ENCODE results near the gene TRIM43.
"Not testable (repeated sequence)": the region's sequence is repeated elsewhere in the genome, so short reads cannot be mapped to it uniquely, and the experiment has no call there.

TRIM43 gene

DNA sequence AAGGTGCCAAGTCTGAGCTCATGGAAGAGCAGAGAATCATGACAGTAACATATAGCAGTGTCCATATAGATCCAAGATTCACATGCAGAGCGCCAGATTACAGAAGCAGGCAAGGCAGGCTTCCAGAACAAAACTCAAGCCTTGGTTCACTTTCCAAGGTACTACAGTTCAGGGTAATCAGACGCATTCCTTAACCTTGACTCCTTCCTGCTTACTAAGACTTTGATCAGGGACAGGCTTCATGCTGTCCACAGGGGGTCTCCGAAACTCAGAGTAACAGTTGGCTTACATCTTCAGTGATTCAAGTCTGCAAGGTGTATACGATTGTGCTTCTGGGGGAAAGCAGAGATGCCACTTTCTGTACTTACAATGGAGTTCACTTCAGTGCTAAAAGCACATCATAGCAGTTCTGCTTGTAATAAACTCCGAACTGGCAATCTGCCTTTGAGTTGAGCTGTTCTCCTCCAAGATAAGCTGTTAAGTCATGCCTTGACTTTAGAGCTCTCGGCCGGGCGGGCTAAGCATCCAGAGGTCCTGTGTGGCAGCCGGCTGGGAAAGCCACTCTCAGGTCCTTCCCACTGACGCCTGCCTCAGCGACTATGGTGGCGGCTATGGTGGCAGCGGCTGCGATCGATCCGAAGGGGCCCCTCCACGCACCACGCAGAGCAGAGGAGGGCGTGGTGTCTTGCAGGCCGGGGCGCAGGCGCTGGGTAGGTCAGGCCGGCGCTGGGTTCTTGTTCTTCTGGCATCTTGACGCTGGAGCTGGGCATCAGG lies 48.9 kb downstream of the TRIM43 start:
- not testable (repeated sequence) for FAIRE-seq; DNase-seq (ENCODE audit: insufficient read length, low spot score)

GRCh38 chr2:95641289-95641575 lies 49.4 kb downstream of the TRIM43 start:
- not testable (repeated sequence) for DNase-seq (ENCODE audit: insufficient read length, low spot score); FAIRE-seq

GRCh38 chr2:95641787-95642186 lies 50.0 kb downstream of the TRIM43 start:
- not testable (repeated sequence) for DNase-seq (ENCODE audit: insufficient read length, low spot score); FAIRE-seq

- FAIRE-seq; DNase-seq (ENCODE audit: insufficient read length, low spot score): not testable (repeated sequence)
Observed at GRCh38 chr2:95642360-95642759, 50.6 kb downstream of the TRIM43 start.

DNA sequence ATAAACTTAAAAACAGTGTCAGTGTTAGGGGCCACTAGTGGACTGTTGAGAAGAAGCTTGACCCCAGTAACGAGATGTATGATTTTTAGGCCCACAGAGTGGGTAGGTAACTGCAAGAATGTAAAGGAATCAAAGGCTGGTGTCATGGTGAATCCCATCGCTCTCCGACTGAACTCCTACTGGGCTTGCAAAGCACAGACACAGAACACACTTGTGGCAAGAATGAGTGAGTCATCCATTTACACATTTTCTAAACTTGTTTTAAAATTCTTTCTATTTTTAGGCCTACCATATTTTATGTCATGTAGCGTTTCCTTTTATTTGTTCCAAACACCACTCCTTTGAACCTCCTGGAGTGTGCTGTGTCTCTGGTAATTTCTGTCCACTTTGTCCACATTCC lies 51.1 kb downstream of the TRIM43 start:
- not testable (repeated sequence) for FAIRE-seq

GRCh38 chr2:95645312-95645711 lies 53.5 kb downstream of the TRIM43 start:
- FAIRE-seq; DNase-seq (ENCODE audit: insufficient read length, low spot score): not testable (repeated sequence)

More for the DNA sequence above, 51.1 kb downstream of the TRIM43 start:
- not testable (repeated sequence) for DNase-seq (ENCODE audit: insufficient read length, low spot score)

DNA sequence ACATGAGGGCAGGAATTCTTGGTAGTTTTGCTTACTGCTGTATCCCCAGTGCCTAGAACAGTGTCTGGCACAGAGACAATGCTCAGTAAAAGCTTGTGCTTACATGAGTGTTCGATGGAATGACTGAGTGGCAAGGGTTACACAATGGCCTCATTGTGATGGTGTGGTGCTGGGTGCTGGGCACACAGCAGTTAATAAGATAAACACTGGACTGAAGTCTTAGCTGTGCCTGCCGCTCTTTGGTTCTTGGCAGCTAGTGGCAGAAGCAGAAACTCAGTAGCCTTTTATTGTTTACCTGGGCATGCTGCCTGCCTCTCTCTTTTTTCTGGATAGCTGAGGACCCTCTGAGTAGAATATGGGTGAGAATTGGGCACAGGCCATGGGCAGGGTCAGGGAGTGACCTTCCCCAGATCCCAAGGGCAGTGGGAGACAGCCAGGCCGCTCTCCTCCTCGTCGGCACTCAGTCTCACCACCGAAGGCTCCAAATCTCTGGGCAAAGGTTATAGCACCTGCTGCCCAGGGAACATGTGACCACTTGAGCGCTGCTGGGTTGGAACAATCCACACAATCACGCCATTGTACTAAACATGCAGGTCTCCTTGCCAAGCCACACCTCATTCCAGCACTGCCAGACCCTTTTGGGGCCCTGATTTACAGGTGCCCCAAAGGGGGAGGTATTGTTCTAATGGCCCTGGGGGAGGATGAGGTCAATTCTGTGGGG lies 54.6 kb downstream of the TRIM43 start:
- FAIRE-seq; DNase-seq (ENCODE audit: insufficient read length, low spot score): not testable (repeated sequence)

- not testable (repeated sequence) for FAIRE-seq; DNase-seq (ENCODE audit: insufficient read length, low spot score)
Observed at GRCh38 chr2:95648894-95649544, 57.2 kb downstream of the TRIM43 start.

Measured in GM19239 (cell line).